ENCODE results near the gene MDGA2. TPM values are rescaled to one million over a fixed set of nuclear protein-coding genes. Genes with fewer than 3 reads are reported as not detected.

Gene MDGA2
- total and polyA plus RNA-seq, 2 of the 8 experiments (the other 6 are each of a cell fraction or from before 2014, with no cell fraction given) = 0.11 to 0.69 TPM

DNA sequence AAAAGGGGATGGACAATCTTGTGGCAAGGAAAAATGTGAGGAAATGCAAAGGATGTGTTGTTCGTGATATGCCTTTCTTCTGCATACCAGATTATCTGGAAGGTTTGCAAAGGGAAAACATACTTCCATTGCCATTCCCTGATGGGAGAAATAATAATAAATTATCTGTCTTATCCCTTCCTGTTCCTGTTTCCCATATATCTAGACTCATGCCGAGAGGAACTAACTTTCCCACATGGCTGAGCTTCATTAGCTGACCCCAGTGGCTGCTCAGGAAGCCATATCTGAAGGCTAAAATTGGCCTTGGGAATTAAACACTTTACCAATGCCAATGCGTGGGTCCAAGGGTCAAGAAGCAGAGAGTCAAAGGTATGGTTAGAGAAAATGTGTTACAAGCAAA is 439.8 kb downstream of the MDGA2 start:
- Histone ChIP-seq H3K23ac (ENCODE audit: insufficient read length) (no peak overlapping the region), H3K79me2 (ENCODE audit: control insufficient read depth in 1 of 2, insufficient read depth in 2 of 2, low read length in 2 of 2) (no peaks in the 10 kb centered on the region), H2BK20ac (ENCODE audit: low read length) (no peak overlapping the region), H4K5ac (ENCODE audit: insufficient read length, low read depth, low read length) (no peak overlapping the region), H2AFZ (ENCODE audit: low read length) (no peak overlapping the region), H2BK12ac (ENCODE audit: low read depth, low read length) (no peak overlapping the region), H3K14ac (ENCODE audit: insufficient read length) (no peak overlapping the region), H3K27me3 (replicated peaks in 1 of 4; ENCODE audit: control insufficient read depth in 3 of 4, extremely low read depth in 1 of 4, insufficient read depth in 3 of 4, low read length in 3 of 4) (no peaks in the 10 kb centered on the region), H2AK5ac (ENCODE audit: low read depth, low read length) (no peak overlapping the region), H3K4me3 (ENCODE audit: extremely low read depth in 1 of 4, insufficient read depth in 2 of 4, low read depth in 3 of 4, low read length in 4 of 4) (no peak overlapping the region), H3K4ac (replicated peaks; ENCODE audit: insufficient read length, low read depth, low read length) (no peak overlapping the region), H3K23me2 (ENCODE audit: low read depth, low read length) (no peaks in the 10 kb centered on the region), H3K36me3 (ENCODE audit: control insufficient read depth in 2 of 4, insufficient read depth in 4 of 4, low read length in 3 of 4) (no peaks in the 10 kb centered on the region), H3K9ac (replicated peaks in 1 of 4; ENCODE audit: extremely low read depth in 1 of 4, low read depth in 3 of 4, low read length in 3 of 4) (no peak overlapping the region), H3K18ac (ENCODE audit: extremely low read depth, low read length) (no peak overlapping the region), H4K20me1 (replicated peaks in 1 of 2; ENCODE audit: control insufficient read depth in 1 of 2, insufficient read depth in 2 of 2, low read length in 2 of 2) (no peaks in the 10 kb centered on the region), H2BK15ac (ENCODE audit: low read length) (no peak overlapping the region), H3K79me1 (ENCODE audit: low read depth, low read length) (no peaks in the 10 kb centered on the region), H3K4me1 (replicated peaks in 1 of 4; ENCODE audit: control insufficient read depth in 3 of 4, insufficient read depth in 4 of 4, low read length in 3 of 4) (no peaks in the 10 kb centered on the region), H2BK120ac (replicated peaks; ENCODE audit: low read depth, low read length) (no peak overlapping the region), H3K27ac (ENCODE audit: low read depth, low read length) (no peak overlapping the region), H4K91ac (replicated peaks; ENCODE audit: insufficient read length, low read length) (no peak overlapping the region), H3K4me2 (ENCODE audit: insufficient read depth in 1 of 2, low read depth in 2 of 2, low read length in 2 of 2) (no peak overlapping the region), H2BK5ac (ENCODE audit: low read depth, low read length) (no peak overlapping the region), H4K8ac (ENCODE audit: extremely low read depth, insufficient read depth, low read length) (no peak overlapping the region), H3K9me3 (ENCODE audit: insufficient read depth in 2 of 2, low read depth in 1 of 2, low read length in 1 of 2) (no peaks in the 10 kb centered on the region), H3K56ac (replicated peaks; ENCODE audit: insufficient read length, low read depth, low read length) (no peak overlapping the region)
- no peak for DNase-seq (ENCODE audit: low read depth in 1 of 2, low spot score in 2 of 2)
- WGBS, 2 experiments (ENCODE audit: extremely low coverage in 1 of 2, insufficient coverage in 1 of 2, insufficient read length in 1 of 2, insufficient replicate concordance in 2 of 2, low coverage in 1 of 2, low lambda C conversion rate in 2 of 2, missing lambda C conversion rate in 1 of 2) = 92% methylated on average over 3 of the region's 3 CpGs; no CpG with 5 or more reads in 1 of the 2 experiments
- ChIA-PET CTCF (ENCODE audit: partially characterized antibody) (no interaction called here), POLR2A (ENCODE audit: partially characterized antibody) (no interaction called here)
- no peak for FAIRE-seq
- TF ChIP-seq TAF7 (optimal IDR thresholded peaks at IDR 0.05; ENCODE audit: borderline replicate concordance, low read depth, low read length) (no peak), JUND (IDR thresholded peaks at IDR 0.05; ENCODE audit: low read length) (no peak), GTF2F1 (IDR thresholded peaks at IDR 0.05; ENCODE audit: borderline replicate concordance, low read depth, low read length) (no peak), SUZ12 (IDR thresholded peaks at IDR 0.05; ENCODE audit: low read length) (no peak), TCF12 (IDR thresholded peaks at IDR 0.05; ENCODE audit: low read depth, low read length) (no peak), HDAC2 (IDR thresholded peaks at IDR 0.05; ENCODE audit: borderline replicate concordance in 1 of 2, low read depth in 2 of 2, low read length in 2 of 2) (no peak), CHD1 (IDR thresholded peaks at IDR 0.05; ENCODE audit: low read depth, low read length) (no peak), RNF2 (IDR thresholded peaks at IDR 0.05; ENCODE audit: borderline replicate concordance, low read depth, low read length, missing control alignments, poor library complexity, severe bottlenecking) (no peak), SIN3A (conservative IDR thresholded peaks at IDR 0.05 in 1 of 2, IDR thresholded peaks at IDR 0.05 in 1 of 2; ENCODE audit: low read depth in 1 of 2, low read length in 2 of 2) (no peak), CEBPB (IDR thresholded peaks at IDR 0.05; ENCODE audit: low read depth, low read length) (no peak)
- TF ChIP-seq, protein P1, sequence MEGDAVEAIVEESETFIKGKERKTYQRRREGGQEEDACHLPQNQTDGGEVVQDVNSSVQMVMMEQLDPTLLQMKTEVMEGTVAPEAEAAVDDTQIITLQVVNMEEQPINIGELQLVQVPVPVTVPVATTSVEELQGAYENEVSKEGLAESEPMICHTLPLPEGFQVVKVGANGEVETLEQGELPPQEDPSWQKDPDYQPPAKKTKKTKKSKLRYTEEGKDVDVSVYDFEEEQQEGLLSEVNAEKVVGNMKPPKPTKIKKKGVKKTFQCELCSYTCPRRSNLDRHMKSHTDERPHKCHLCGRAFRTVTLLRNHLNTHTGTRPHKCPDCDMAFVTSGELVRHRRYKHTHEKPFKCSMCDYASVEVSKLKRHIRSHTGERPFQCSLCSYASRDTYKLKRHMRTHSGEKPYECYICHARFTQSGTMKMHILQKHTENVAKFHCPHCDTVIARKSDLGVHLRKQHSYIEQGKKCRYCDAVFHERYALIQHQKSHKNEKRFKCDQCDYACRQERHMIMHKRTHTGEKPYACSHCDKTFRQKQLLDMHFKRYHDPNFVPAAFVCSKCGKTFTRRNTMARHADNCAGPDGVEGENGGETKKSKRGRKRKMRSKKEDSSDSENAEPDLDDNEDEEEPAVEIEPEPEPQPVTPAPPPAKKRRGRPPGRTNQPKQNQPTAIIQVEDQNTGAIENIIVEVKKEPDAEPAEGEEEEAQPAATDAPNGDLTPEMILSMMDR (IDR thresholded peaks at IDR 0.05; ENCODE audit: control extremely low read depth in 1 of 3, insufficient read depth in 1 of 3, low read depth in 1 of 3, low read length in 3 of 3) = no peak

Data from H1 (cell line).